NCI-H2107 (cell line): ENCODE measurements around the gene H2BK1.

Experiments
- DNase-seq: peaks from one replicate; lab custom pipeline; 2025; lab: John Stamatoyannopoulos, UW

H2BK1 gene

GRCh38 chr7:151178236-151178635 lies 32.1 kb downstream of the H2BK1 start:
- DNase-seq, result no peak

GRCh38 chr7:151177310-151177709 lies 33.0 kb downstream of the H2BK1 start:
- DNase-seq, result no peak

DNA sequence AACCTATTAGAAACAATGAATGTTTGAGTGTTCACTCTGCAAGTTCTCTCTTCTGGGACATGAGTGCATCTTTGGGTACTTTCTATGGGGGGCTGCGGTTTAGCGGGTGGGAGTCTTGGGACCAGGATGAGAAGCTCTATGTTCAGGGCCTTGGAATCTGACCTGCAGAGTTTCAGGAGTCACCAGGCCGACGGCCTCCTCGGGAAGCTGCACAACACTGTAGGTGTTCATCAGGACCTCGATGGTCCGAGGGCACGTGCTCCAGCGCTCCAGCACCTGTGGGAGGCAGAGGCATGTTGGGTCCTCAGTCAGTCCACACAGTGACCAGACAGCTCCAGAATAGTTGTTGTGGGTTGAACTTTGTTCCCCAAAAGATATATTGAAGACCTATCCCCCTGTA lies 33.9 kb downstream of the H2BK1 start:
- DNase-seq, result no peak

- DNase-seq, result no peak
Observed at GRCh38 chr7:151175793-151176311, 34.4 kb downstream of the H2BK1 start.

DNA sequence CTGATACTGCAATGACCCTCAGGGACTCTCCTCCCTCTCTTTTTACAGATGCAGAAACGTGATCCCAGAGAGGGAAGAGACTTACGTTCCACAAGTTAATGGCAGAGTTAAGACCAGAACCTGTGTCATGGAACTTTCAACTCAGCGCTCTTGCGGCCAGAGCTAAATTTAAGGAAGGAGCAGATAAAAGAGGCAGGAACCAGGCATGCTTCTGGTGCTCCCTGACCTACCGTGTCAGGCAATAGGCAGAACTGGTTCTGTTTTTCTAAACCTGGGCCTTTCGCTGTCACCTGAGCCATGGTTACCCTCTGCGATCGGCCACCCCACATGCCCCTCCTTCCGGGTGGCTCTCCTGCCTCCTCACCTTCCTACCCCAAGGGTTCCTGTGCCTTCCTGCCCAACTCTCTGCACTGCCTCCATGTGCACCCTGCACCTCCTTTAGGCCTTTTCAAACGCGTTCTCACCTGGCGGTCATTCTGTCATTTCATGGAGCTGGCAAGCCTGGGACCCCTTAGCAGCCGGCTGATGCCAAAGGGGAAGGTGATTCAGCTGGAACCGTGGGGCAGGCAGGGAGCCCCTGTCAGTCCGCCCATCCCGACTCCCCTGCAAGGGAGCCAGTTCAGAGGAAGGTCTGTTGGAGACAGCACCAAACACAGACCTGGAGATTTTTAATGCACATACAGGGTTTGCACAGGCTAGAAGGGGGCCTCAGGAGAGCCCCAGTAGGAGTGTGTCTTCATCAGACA lies 35.1 kb downstream of the H2BK1 start:
- no peak for DNase-seq

DNA sequence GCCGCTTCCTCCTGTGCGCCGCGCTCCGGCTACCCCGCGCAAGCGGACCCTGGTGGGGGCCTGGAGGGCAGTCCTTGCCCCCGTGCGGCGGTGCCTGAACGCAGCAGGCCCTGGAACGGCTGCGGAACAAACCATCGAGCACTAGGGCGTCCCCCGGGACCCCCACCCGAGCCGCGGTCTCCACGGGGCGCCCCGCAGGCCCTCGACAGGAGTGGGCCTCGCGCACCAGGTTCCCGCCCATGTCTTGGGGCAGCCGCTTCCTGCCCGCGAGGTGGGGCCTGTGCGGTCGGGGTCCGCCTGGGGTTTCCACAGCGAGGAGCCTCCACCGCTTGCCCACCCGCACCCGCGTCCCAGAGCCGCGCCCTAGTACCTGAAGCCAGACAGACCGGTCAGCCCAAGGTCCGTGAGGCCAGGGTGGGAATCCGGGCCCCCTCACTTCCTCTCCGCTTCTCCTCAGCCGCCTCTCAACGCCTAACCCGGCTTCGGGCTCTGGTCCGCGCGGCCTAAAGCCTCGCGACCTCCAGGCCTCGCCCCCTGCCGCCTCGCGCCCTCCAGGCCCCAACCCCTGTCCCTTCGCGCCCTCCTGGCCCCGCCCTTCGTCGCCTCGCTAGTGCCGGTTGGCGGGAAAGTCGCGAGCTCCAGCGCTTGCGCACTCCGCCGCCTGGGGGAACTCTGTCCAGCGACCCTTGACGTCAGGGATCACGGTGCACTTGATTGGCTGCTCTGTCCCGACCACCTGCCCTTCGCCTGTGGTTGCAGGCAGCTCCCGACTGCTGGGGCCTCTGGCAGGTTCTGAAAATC lies 35.8 kb downstream of the H2BK1 start:
- DNase-seq, result no peak

GRCh38 chr7:151173386-151174245 lies 36.7 kb downstream of the H2BK1 start:
- DNase-seq, result no peak

DNA sequence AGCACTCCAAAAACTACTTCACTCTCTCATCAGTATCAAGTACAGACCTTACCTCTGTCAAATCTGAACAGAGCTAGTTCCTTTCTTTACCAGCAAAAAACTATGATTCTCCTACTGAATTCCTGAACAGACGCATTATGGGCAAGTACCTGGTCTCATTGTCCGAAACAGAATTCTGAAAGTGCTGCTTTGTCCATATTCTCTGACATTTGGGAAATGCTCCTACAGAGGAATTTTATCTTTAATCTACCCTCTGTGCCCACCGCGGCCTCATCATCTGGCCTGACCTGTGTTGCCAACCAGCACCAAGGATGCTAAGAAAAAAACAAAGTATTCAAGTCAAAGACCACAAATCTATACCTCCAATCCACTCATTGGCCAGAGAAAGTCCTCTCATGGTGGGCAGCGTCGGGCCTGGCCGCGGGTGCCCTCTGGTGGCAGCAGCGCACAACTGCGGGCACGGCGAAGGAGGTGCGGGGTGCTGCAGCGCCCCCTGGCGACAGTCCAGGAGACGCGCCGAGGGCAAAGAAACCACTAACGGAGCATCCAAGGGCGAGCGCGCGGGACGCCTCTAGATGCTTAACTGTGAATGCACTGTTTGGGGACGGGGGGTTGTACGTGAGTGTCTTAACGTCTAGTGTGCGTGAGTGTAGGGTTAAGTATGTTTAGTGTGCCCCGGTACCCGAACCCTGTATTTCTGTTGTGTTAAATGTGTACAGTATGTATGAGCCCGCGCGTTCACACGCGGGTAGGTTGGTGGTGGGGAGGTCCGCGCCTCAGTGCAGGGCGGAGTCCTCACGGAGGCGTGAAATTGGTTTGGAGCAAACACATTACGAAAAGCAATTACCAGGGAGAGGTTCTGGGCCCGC lies 37.8 kb downstream of the H2BK1 start:
- peak; percentile 39 for DNase-seq

DNA sequence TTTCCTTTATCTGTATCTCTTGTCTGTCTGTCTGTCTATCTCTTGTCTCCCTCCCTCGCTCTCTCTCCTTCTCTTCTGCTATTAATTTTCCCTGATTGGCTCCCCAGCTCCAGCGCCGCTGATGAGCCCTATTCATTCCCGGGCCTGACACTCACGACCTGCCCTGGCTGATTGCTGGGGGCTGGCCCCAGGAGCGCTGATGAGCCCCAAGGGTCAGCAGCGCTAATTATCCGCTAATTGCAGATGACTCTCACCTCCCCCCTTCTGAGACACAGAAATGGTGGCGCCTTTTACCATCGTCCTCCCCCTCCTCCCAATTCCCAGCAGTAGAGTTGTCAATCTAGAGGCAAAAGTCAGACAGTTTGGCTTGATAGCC lies 41.5 kb downstream of the H2BK1 start:
- DNase-seq, result no peak

DNA sequence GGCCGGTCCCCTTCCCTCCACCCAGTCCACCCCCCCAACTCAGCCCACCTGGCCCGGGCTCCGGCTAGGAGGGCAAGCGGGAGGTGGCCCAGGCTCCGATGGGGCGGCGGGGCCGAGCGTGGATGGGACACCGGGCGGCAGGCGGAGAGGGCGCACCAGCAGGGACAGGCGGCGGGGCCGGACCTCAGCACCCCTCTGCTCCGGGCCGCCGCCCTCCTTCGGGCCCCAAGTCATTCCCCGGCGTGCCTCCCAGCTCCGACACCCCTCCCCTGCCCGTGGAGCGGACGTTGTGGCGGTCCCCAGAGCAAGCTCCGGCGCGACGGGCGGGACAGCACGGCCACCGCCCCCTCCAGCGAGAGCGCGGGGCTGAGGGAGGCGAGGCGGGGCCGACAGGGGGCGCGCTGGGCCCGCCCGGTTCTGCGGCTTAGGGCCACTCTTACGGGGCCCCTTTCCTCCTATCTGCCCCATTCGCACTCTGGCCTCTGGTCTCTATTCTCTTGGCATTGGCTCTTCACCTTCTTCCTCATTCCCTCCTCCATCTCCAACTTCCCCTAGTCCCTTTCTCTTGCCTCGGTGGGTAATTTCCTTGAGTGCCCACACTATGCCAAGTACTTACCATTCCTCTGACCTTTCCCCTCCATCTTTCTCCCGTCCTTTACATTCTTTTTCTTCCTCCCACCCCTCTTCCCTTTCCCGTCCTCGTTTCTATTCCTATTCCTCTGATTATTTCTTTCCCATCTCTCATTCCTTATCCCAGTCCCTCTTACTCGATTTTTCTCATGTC lies 42.1 kb downstream of the H2BK1 start:
- no peak for DNase-seq

DNA sequence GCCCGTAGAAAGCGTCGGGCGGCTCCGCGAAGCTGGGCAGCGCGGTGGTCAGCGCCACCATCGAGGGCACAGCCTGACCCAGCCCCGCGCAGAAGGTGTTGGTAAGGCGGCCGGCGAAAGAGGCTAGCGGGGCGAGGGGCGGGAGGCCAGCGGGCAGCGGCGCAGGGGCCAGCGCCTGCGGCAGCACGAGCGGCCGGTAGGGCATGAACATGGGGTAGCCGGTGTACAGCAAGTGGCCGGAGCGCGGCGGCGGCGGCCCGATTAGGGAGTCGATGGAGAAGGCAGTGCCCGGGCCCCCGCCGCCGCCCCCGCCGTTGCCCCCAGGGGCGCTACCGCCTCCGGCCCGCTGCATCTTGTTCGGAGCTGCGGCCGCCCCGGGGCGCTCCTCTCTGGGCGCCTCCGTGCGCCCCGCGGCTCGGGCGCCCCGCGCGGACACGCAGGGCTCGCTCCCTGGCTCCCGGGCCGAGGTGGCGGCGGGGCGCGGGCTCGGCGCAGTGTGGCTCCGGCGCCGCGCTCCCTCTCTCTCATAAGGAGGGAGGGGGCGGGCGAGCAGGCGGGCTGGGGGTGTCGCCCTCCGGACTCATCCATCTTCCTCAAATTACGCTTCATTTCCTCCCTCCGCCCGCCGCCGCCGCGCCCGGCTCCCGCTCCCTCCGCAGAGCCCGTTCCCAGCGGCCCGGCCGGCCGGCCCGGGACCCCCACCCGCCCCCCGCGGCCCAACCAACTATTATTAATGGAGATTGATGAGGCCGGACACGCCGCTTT lies 42.9 kb downstream of the H2BK1 start, which contains the start of gene GBX1:
Gene GBX1 (minus strand): TSS at position 498 of the 765 bp plus-strand sequence. CDS start 146 bp downstream, at position 352.
- no peak for DNase-seq

DNA sequence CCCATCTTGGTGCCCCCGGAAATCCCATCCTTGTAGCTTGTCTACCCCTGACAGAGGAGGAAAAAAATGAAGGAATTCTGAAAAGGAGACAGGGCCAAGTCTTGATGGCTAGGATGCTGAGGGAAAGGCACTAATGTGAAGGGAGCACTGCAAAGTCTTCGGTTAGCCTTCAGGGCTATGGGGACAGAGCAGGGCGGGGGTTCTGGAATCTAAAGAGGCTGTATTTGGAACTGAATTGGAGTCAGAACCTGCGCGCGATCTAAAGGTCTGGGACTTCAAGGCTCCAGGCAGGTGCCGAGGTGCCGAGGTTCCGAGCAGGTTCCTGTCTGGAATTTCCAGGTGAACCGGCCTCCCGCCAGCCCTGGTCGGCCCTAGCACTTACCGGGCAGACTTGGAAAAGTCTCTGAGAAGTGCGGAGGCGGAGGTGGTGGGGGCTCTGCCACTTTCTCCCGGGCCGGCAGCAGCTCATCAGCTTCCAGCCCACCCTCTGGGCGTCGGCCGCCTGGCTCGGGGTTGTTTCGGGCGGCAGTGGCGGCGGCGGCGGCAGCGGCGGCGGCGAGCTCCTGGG lies 43.6 kb downstream of the H2BK1 start:
- DNase-seq, result no peak

GRCh38 chr7:151161757-151162156 lies 48.5 kb downstream of the H2BK1 start:
- no peak for DNase-seq
